Stimulated activated CD8-positive, alpha-beta memory T cell treated with anti-CD3 and anti-CD28 coated beads, Interleukin-4, amount 100 ng/mL, for 48 hours (primary cell): ENCODE measurements around the gene UCHL5.

Experiments used
- DNase-seq: peaks from one replicate; pipeline ENCODE4 v3.0.0-alpha.2; 2020

UCHL5 gene

GRCh38 chr1:192962901-192963300, 96.3 kb downstream of the UCHL5 start:
- DNase-seq = no peak
